Muscle of leg (tissue), 16 donors: ENCODE data around the gene SOX18. TPM values are rescaled to one million over a fixed set of nuclear protein-coding genes. Genes with fewer than 3 reads are reported as not detected.

Source experiments
- DNase-seq: peaks from one replicate; pipeline ENCODE4 v3.0.0; 2013
- H3K27ac ChIP-seq: one replicate; pipeline ENCODE4 v1.5.1; 2013; ENCODE audit warnings: mild to moderate bottlenecking, low read length, control low read depth
- H3K27me3 ChIP-seq: one replicate; pipeline ENCODE4 v1.6.1; 2013; ENCODE audit warnings: low read length; ENCODE audit not compliant: control insufficient read depth, insufficient read depth
- H3K36me3 ChIP-seq: one replicate; pipeline ENCODE4 v1.6.1; 2013; ENCODE audit warnings: low read length; ENCODE audit not compliant: control insufficient read depth, insufficient read depth
- H3K4me1 ChIP-seq: one replicate; pipeline ENCODE4 v1.6.1; 2013; ENCODE audit warnings: low read length; ENCODE audit not compliant: control insufficient read depth, insufficient read depth
- H3K4me3 ChIP-seq: one replicate; pipeline ENCODE4 v1.5.1; 2013; ENCODE audit warnings: low read length, control low read depth
- H3K9me3 ChIP-seq: replicated peaks from 2 replicates; pipeline ENCODE4 v1.6.1; 2013; ENCODE audit warnings: low read depth, low read length; ENCODE audit not compliant: control insufficient read depth
- WGBS: methylation state at CpG from one replicate; pipeline ENCODE4 v1.1.5; 2013; ENCODE audit warnings: missing lambda C conversion rate; ENCODE audit not compliant: insufficient coverage; 5-methylcytosine and 5-hydroxymethylcytosine counted together
- long read RNA-seq, 11 donors: transcript quantifications; one replicate each; lab custom pipeline, GENCODE V29; 2026
- polyA plus RNA-seq, 8 donors: library from polyadenylated mRNA; unstranded; fragments of 120-200 nt; gene quantifications; one replicate each; pipeline versions ENCODE4 v1.2.1 to v1.2.3, GENCODE V29; 2013; ENCODE audit warnings: inconsistent platforms in 1 of 8, low replicate concordance in 1 of 8; ENCODE audit not compliant: insufficient read length in 8 of 8, insufficient read depth in 1 of 8
- total RNA-seq: library from RNA; stranded (reverse); fragments of 120-200 nt; gene quantifications from one replicate; pipeline ENCODE4 v1.2.4, GENCODE V29; 2013

Gene SOX18
- total RNA-seq = 2.2 TPM
- polyA plus RNA-seq = 10 to 100 TPM in 6 of 8 donors, 1 to 10 TPM in 2; 8.7 to 15.7 (median 11.2) TPM
- long read RNA-seq, donor 1, transcript SOX18-201 (2 exons, 1,864 nt) = major isoform, 5 of 17 reads
- long read RNA-seq, donor 1, partial matches to known transcripts = 0 of 17 reads
- long read RNA-seq, donor 1, other reads (novel, unspliced or antisense) = 12 of 17 reads
- long read RNA-seq, donor 2 = 0 reads
- long read RNA-seq, donor 3, transcript SOX18-201 (2 exons, 1,864 nt) = major isoform, 10 of 10 reads
- long read RNA-seq, donor 3, partial matches to known transcripts = 0 of 10 reads
- long read RNA-seq, donor 3, other reads (novel, unspliced or antisense) = 0 of 10 reads
- long read RNA-seq, donor 4, transcript SOX18-201 (2 exons, 1,864 nt) = major isoform, 14 of 24 reads
- long read RNA-seq, donor 4, partial matches to known transcripts = 10 of 24 reads
- long read RNA-seq, donor 4, other reads (novel, unspliced or antisense) = 0 of 24 reads
- long read RNA-seq, donor 5, transcript SOX18-201 (2 exons, 1,864 nt) = major isoform, 21 of 21 reads
- long read RNA-seq, donor 5, partial matches to known transcripts = 0 of 21 reads
- long read RNA-seq, donor 5, other reads (novel, unspliced or antisense) = 0 of 21 reads
- long read RNA-seq, donor 6, transcript SOX18-201 (2 exons, 1,864 nt) = major isoform, 13 of 13 reads
- long read RNA-seq, donor 6, partial matches to known transcripts = 0 of 13 reads
- long read RNA-seq, donor 6, other reads (novel, unspliced or antisense) = 0 of 13 reads
- long read RNA-seq, donor 7, transcript SOX18-201 (2 exons, 1,864 nt) = major isoform, 6 of 6 reads
- long read RNA-seq, donor 7, partial matches to known transcripts = 0 of 6 reads
- long read RNA-seq, donor 7, other reads (novel, unspliced or antisense) = 0 of 6 reads
- long read RNA-seq, donor 8, transcript SOX18-201 (2 exons, 1,864 nt) = major isoform, 10 of 10 reads
- long read RNA-seq, donor 8, partial matches to known transcripts = 0 of 10 reads
- long read RNA-seq, donor 8, other reads (novel, unspliced or antisense) = 0 of 10 reads
- long read RNA-seq, donor 9, transcript SOX18-201 (2 exons, 1,864 nt) = major isoform, 12 of 18 reads
- long read RNA-seq, donor 9, partial matches to known transcripts = 6 of 18 reads
- long read RNA-seq, donor 9, other reads (novel, unspliced or antisense) = 0 of 18 reads
- long read RNA-seq, donor 10, transcript SOX18-201 (2 exons, 1,864 nt) = major isoform, 17 of 17 reads
- long read RNA-seq, donor 10, partial matches to known transcripts = 0 of 17 reads
- long read RNA-seq, donor 10, other reads (novel, unspliced or antisense) = 0 of 17 reads
- long read RNA-seq, donor 11, transcript SOX18-201 (2 exons, 1,864 nt) = major isoform, 11 of 11 reads
- long read RNA-seq, donor 11, partial matches to known transcripts = 0 of 11 reads
- long read RNA-seq, donor 11, other reads (novel, unspliced or antisense) = 0 of 11 reads

- under 1% methylated on average over 70 of the region's 111 CpGs for whole genome bisulfite sequencing
Measured at GRCh38 chr20:64049060-64049877, at the start of gene SOX18. SOX18 (minus strand) TSS chr20:64049639; CDS start chr20:64049516, 123 bp downstream.

GRCh38 chr20:64098471-64099013, 49.1 kb upstream of the SOX18 start:
- H3K9me3 ChIP-seq = no peaks in the 10 kb centered on the region
- peaks cover 24% of the 10 kb centered on the region for H3K4me1 ChIP-seq
- no peak for DNase-seq
- H3K27me3 ChIP-seq = peaks cover 33% of the 10 kb centered on the region
- H3K27ac ChIP-seq = peak overlapping the region; percentile 13
- 94% methylated on average over 28 of the region's 28 CpGs for WGBS
- H3K4me3 ChIP-seq = no peak overlapping the region
- no peaks in the 10 kb centered on the region for H3K36me3 ChIP-seq

More at GRCh38 chr20:64049060-64049877, at the start of gene SOX18:
- Histone ChIP-seq H3K27ac (peak within 1 kb of the TSS; percentile 74), H3K4me1 (peaks cover 34% of the 10 kb centered on the region), H3K9me3 (no peaks in the 10 kb centered on the region), H3K4me3 (peak within 1 kb of the TSS; percentile 24), H3K36me3 (no peaks in the 10 kb centered on the region), H3K27me3 (peaks cover 75% of the 10 kb centered on the region)
- no peak for DNase-seq

- Histone ChIP-seq H3K9me3 (no peaks in the 10 kb centered on the region), H3K4me1 (peaks cover 14% of the 10 kb centered on the region), H3K27ac (no peak overlapping the region), H3K27me3 (peaks cover 20% of the 10 kb centered on the region), H3K4me3 (no peak overlapping the region), H3K36me3 (no peaks in the 10 kb centered on the region)
- DNase-seq = no peak
- 92% methylated on average over 6 of the region's 6 CpGs for WGBS
Measured at GRCh38 chr20:64096535-64096934, 47.1 kb upstream of the SOX18 start.

- H3K9me3 ChIP-seq = no peaks in the 10 kb centered on the region
- WGBS = 80% methylated on average over 11 of the region's 11 CpGs
- peaks cover 14% of the 10 kb centered on the region for H3K4me1 ChIP-seq
- no peak overlapping the region for H3K27ac ChIP-seq
- peaks cover 14% of the 10 kb centered on the region for H3K27me3 ChIP-seq
- H3K4me3 ChIP-seq = no peak overlapping the region
- no peaks in the 10 kb centered on the region for H3K36me3 ChIP-seq
- DNase-seq = no peak
Measured at GRCh38 chr20:64095927-64096326, 46.5 kb upstream of the SOX18 start.

GRCh38 chr20:64095455-64095854, 46.0 kb upstream of the SOX18 start:
- H3K9me3 ChIP-seq = no peaks in the 10 kb centered on the region
- peaks cover 14% of the 10 kb centered on the region for H3K4me1 ChIP-seq
- H3K27me3 ChIP-seq = peaks cover 10% of the 10 kb centered on the region
- no peaks in the 10 kb centered on the region for H3K36me3 ChIP-seq
- no peak overlapping the region for H3K4me3 ChIP-seq
- WGBS = 63% methylated on average over 1 of the region's 4 CpGs
- no peak overlapping the region for H3K27ac ChIP-seq
- DNase-seq = no peak

- Histone ChIP-seq H3K27me3 (peaks cover 14% of the 10 kb centered on the region), H3K4me3 (no peak overlapping the region), H3K4me1 (no peaks in the 10 kb centered on the region), H3K36me3 (no peaks in the 10 kb centered on the region), H3K27ac (no peak overlapping the region), H3K9me3 (no peaks in the 10 kb centered on the region)
- DNase-seq = no peak
- 38% methylated on average over 4 of the region's 9 CpGs for WGBS
Measured at GRCh38 chr20:64093013-64093503, 43.6 kb upstream of the SOX18 start.

GRCh38 chr20:64092258-64093012, 43.0 kb upstream of the SOX18 start:
- no peak for DNase-seq
- H3K4me3 ChIP-seq = no peak overlapping the region
- no peaks in the 10 kb centered on the region for H3K4me1 ChIP-seq
- H3K27me3 ChIP-seq = peaks cover 18% of the 10 kb centered on the region
- H3K9me3 ChIP-seq = peaks cover 5% of the 10 kb centered on the region
- 49% methylated on average over 25 of the region's 27 CpGs for WGBS
- H3K27ac ChIP-seq = no peak overlapping the region
- no peaks in the 10 kb centered on the region for H3K36me3 ChIP-seq

- WGBS = 3% methylated on average over 16 of the region's 16 CpGs
- H3K9me3 ChIP-seq = peaks cover 6% of the 10 kb centered on the region
- peaks cover 19% of the 10 kb centered on the region for H3K27me3 ChIP-seq
Measured at GRCh38 chr20:64091770-64092169, 42.3 kb upstream of the SOX18 start.

More at GRCh38 chr20:64091770-64092169, 42.3 kb upstream of the SOX18 start:
- DNase-seq = no peak
- Histone ChIP-seq H3K27ac (no peak overlapping the region), H3K4me1 (no peaks in the 10 kb centered on the region), H3K4me3 (no peak overlapping the region), H3K36me3 (no peaks in the 10 kb centered on the region)
